Right renal pelvis (tissue), 4 donors: ENCODE measurements around the gene KCNJ6. TPM values are rescaled to one million over a fixed set of nuclear protein-coding genes. Genes with fewer than 3 reads are reported as not detected.
A peak's percentile ranks its signal among the peaks of the same experiment; 100 is the strongest.
"Not testable (repeated sequence)": the region's sequence is repeated elsewhere in the genome, so short reads cannot be mapped to it uniquely, and the experiment has no call there.

Experiments
- DNase-seq, 4 donors: peaks; one replicate each; pipeline ENCODE4 v3.0.0-alpha.2; 2013; ENCODE audit warnings: low read depth in 4 of 4, low spot score in 3 of 4, missing footprints in 1 of 4
- polyA plus RNA-seq, 4 donors: library from polyadenylated mRNA; unstranded; fragments of 120-200 nt; gene quantifications; one replicate each; pipeline ENCODE4 v1.2.1, GENCODE V29; 2013; ENCODE audit not compliant: insufficient read length in 4 of 4

The KCNJ6 gene
- polyA plus RNA-seq, 4 donors, result 0.18 to 0.35 (median 0.31) TPM

DNA sequence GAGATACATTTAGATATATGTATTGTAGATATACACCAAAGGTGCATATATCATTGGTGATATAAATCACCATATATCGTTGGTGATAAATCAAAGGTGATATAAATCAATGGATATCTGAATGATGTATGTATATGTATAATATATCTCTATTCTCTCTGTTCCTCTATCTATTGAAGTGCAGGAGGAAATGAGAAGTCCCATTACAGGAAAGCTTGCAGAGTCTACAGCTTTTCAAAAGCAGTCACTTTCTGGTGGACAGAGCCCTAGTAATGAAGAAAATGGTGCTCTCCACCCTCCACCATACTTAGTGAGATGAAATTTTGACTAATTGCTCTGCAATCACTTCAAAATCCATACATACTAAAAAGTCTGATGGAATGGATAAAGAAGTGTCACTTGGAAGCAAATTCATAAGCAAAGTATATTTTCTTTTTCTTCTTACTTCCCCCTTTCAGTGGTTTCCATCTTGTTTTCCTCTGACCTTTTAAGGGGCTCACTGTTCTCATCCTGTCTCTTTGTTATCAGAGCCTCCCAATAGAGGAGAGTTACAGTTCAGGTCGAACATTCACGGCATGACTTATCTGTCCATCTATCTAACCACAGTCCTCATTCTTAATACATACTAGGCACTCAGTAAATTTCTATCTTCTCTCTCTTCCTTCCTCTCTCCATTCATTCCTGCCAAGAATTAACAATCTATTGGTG lies 227.2 kb downstream of the KCNJ6 start:
- DNase-seq, result no peak

DNA sequence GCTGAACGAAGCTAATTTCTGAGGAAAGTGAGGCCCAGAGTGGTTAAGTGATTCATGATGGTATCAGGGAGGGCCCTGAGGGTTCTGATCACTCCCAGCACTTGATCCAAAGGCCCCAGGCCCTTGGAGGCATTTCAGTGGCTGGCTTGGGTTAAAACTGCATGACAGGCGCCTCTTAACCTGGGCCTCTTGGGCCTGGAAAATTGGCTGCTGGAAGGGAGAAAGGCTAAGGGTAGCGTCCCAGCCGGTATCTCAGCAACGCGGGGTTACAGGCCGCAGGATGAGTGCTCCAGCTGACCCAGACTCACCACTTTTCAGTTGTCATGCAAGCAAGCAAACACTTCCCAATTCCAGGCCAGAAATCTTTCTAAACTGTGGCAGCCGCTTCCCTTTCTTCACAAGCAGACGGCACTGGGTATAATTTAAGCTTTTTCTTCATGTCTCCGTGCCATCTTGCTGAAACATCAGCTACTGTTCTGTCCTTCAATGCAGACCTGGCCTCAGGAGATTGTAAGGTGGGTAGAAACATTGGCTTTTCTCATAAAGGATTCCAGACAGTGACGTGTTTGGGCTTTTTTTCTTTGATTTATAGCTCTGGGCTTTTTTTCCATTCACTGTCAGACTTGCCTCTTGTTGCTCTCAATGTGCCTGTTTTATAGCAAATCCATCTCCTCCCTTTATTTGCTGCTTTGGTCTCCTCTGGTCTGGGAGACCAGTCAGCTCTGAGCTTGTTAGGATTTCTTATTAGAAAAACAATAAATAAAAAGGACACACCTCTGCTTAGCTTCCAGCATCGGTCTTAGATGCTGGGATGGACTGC lies 229.1 kb downstream of the KCNJ6 start:
- no peak for DNase-seq

DNA sequence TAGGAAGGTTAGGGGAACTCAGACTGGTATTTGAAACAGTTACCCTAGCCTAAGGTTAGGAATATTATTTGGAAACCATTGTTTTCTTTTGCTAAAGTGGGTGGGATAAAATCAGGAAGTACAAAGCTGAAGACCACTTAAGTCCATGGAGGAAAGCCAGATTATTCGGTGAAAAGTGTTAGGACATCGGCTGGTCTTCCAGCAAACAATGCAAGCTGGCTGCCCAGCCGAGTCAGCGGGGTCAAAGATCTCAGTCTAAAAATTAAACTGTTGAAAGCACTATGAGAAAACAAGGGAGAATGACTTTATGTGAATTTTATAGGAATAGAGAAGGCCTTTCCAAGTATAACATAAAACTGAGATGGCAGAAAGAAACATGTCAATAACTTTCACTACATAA lies 231.7 kb downstream of the KCNJ6 start:
- DNase-seq, result no peak

DNA sequence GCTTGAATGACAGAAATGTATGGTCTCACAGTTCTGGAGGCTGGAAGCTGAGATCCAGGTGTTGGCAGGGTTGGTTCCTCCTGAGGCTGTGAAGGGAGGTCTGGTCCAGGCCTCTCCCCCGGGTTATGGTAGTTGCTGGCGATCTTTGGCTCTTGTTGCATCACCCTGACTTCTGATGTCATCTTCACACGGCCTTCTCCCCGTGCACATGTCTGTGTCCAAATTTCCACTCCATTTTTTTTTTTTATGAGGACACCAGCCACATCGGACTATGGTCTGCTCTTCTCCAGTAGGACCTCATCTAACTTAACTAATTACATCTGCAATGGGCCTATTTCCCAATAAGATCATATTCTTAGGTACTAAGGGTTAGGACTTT lies 232.2 kb downstream of the KCNJ6 start:
- no peak for DNase-seq

DNA sequence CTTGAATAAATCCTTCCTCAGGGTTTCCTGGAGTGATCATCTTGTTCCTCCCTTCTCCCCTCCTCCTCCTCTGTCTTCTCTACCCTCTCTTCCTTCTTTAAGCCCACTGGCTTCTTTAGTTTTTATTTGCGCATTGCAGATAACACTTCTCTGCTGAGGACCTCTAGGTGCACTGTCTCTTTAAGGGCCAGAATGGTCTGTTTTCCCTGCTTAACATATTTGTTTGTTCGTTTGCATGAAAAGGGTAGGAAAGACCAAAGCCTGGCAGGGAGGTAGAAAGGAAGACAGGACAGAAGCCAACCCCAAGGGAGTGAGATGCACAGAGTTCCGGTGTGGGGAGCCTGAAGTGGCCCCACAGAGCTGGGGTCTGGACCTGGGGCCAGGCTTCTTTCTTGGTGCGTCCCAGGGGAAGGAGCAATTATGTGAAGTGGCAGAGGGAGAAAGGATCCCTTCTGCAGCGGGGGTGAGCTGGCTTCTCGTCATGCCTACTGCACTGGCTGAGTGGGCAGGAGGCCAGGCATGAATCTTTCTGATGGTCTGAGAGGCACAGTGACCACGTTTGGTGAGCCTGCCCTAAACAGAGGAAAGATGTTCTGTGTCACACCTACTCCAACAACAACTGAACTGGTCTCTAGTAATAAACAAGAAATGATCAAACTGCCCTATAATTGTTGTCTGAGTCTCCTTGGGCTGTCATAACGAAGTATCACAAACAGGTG lies 232.7 kb downstream of the KCNJ6 start:
- DNase-seq, result no peak

DNA sequence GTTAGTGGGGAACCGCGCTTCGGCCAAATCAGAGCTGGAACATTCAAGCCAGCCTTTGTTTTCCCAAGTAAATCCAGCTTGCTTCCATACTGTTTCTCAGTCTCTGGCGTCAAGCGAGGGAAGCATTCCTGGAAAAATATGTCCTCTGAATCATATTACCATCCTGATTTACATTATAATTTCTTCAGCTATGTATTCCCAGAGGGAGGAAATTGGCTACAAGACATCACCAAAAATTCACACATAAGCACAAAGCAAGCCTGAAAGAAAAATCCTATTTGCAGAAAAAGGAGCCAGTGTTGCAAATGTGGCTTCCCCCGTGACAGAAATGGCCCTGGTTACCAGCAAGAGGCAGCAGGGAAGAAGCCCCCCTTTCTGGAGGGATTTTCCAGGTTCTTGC lies 233.3 kb downstream of the KCNJ6 start:
- DNase-seq, result no peak

DNA sequence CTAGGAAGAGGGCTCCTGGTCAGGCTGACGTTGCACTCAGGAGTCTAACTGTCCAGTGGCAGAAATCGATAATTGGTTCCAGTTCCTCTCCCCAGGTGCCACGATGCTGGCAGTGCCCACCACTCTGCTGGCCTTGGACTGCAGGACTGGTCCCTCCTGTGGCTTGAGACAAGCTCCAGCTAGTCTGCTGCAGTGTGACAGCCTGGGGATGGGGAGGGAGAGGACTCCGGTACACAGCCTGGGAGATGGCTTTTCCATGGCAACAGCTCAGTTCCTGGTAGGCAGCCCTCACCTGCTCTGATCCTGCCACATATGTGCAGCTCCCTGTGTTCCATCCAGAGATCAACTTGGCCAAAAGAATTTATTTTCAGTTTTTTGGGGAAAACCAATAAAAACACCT lies 239.3 kb downstream of the KCNJ6 start:
- DNase-seq, result no peak

DNA sequence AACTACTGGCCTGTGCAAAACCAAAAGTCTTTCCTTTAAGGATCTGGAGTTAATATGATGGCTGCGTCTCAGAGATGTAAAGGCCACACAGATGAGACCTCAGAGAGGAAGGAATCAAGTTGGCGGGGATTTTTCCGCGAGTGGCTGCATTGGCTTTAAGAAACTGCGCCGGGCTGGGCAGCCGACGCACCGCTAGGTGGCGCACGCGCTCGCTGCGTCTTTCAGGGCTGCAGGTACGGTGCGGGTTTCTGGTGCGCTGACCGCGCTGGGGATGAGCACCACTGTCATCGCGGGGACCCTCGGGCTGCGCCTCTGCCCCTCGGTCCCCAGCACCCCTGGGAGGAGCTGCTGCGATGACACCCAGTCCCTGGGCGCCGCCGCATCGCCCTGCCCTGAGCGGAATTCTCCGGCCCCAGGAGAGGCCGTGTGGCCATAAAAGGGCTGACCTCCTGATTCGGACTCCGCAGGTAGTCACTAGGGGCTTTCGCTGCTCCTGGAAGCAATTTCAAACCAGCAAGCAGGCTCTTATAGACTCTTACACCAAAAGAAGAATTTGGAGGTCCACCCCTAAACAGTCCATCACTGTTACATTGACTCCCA lies 241.0 kb downstream of the KCNJ6 start:
- DNase-seq, result peak in 3 of 4 donors; percentile 36 to 44 (median 43)

DNA sequence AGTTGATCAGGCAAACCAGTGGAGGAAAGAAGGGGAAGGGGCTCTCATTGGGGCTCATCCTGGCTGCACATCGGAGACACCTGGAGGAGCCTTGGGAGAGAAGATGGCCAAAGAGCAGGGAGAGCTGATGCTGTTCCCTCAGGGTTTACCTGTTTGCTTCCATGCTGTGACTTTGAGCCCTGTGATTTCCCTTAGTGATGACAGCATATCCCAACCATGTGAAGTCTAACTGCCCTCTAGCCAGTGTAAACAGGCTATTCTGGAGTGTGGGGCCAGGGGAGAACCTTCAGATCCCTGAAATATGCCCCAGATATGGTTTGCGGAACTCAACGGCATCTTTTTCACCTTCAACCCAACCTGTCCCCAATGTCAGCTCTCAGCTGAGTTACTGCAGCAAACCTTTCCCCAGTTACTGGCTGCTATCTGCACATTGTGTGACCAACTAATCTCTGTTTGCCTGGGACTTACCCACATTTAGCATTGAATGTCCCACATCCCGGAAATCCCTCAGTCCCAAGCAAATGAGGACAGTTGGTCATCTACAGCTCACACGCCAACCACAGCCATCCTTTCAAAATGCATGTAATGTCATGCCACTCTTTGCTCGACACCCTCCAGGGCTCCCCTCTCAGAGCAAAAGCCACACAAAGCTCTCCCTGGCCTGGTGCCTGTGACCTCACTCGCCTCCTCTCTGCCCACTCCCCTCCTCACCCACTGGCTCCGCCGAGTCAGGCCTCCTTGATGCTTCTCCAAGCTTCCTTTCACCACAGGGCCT lies 242.3 kb downstream of the KCNJ6 start:
- no peak for DNase-seq

DNA sequence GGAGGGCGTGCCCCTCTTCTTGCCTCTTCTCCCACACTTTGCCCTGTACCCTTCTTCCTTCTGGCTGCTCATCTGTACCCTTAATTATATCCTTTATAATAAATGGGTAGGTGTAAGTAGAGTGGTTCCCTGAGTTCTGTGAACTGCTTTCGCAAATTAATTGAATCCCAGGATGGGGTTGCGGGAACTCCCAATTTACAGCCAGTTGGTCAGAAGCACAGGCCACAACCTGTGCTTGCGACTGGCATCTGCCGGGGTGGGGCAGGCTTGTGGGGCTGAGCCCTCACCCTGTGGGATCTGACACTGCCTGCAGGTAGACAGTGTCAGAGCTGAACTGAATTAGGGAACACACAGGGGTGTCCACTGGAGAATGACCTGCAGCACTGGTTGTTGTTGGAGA lies 244.9 kb downstream of the KCNJ6 start:
- no peak for DNase-seq

DNA sequence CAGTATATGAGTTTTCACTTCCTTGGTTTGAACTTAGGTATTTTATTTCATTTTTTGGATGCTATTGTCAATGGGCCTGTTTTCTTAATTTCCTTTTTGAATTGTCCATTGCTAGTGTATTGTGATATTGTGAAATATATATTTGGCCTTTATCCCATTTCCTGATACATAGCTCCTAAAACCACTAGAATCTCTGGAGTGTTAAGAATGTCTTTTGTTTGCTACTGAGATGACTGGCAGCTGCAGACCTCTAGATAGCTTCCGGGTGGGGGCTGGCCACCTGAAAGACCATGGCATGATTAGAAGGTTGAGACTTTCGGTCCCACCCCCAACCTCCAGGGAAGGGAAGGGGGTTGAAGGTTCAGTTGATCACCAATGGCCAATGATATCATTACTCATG lies 245.4 kb downstream of the KCNJ6 start:
- DNase-seq, result no peak

DNA sequence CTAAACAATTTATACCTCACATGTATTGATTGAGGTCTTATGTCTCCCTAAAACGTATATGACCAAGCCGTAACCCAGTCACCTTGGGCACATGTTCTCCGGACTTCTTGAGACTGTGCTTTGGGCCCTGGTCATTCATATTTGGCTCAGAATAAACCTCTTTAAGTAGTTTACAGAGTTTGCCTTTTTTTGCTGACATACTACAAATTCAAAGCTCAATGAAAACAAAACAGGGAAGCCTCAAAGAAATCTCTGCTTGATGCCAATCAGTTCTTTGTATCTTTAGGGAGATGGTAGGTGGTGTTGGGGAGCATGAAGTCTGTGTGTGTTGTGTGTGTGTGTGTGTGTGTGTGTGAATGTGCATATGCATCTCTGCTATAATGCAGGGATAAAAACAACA lies 247.0 kb downstream of the KCNJ6 start:
- DNase-seq, result no peak

DNA sequence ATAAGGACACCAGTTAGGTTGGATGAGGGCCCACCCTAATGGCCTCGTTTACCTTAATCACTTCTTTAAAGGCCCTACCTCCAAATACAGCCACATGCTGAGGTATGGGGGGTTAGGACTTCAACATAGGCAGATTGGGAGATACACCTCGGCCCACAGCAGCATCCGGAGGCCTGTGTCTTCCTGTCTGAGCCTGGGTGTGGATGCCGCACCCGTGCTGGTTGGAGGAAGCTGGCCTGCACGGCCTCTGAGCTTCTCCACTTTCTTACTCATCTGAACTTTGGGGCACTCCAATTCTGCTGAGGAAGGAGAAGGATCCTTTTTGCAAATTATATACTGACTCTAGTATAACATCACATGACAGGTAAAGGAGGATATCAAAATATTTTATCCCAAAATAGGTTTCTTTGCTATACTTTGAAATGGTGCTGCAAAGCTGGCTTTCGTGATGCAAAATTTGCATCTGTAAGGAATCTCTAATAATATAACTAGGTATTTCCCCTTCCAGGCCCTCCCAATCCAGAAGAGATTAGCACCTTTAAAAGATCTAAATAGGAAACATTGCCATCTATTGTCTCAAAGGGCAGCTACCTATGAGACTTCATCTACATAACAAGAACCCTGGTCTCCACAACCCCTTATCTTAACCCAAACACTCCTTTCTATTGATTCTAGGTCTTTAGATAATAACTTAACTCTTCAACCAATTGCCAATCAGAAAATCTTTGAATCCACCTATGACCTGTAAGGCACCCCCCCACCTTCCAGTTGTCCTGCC lies 247.6 kb downstream of the KCNJ6 start:
- DNase-seq, result no peak

DNA sequence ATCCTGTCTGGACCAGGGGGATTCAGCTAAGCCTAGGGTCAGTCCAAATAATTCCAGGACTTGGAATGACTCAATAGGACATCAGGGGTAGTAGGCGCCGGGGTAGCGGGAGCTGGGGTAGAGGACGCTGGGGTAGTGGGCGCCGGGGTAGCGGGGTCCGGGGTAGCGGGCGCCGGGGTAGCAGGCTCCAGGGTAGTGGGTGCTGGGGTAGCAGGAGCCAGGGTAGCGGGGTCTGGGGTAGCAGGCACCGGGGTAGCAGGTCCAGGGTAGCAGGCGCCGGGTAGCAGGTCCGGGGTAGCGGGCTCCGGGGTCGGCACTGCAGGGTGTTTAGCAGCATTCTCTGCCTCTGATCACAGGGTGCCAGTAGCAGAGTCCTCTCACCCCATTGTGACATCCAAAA lies 248.9 kb downstream of the KCNJ6 start:
- no peak for DNase-seq

DNA sequence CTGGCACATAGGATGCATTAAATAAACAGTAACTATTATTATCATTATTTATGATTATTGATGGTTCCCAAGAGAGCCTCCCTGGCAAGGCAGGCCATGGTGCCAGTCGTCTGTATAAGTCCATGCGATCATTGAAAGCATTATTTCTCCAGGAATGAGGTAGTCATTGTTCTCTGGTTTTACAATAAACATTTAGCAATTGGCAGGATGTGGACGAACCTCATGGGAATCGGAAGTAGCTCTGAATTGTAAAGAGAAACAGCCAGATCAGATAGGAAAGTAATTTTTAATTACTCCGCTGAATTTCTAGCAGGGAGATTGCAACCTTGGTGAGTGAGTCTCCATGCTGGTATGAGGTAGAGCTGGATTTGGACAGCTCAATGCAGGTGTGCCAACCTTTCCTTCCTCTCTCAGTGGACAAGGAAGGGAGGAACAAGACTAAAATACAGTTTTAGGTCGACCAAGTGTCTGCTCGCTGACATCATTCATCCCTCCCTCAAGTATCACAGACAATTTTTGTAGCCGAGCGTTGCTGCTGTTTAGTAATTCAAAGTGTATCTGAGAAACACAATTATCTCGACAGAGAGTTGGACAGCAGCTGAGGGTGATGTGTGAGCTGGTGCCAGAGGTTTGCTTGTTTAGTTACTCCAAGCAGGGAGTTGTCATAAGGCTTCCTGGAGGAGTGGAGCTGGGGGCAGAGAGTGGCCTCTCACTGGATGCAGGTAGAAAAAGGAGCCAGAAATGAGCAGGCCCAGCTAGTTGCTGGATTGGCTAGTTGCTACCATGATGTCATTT lies 250.8 kb downstream of the KCNJ6 start:
- DNase-seq, result no peak

DNA sequence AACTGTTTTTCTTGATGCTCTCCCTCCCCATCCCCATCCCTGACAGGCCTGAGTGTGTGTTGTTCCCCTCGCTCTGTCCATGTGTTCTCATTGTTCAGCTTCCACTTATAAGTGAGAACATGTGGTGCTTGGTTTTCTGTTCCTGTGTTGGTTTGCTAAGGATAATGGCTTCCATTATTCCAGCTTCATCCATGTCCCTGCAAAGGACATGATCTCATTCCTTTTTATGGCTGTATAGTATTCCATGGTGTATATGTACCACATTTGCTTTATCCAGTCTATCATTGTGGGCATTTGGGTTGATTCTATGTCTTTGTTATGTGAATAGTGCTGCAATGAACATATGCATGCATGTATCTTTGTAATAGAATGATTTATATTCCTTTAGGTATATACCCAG lies 254.0 kb downstream of the KCNJ6 start:
- not testable (repeated sequence) for DNase-seq

DNA sequence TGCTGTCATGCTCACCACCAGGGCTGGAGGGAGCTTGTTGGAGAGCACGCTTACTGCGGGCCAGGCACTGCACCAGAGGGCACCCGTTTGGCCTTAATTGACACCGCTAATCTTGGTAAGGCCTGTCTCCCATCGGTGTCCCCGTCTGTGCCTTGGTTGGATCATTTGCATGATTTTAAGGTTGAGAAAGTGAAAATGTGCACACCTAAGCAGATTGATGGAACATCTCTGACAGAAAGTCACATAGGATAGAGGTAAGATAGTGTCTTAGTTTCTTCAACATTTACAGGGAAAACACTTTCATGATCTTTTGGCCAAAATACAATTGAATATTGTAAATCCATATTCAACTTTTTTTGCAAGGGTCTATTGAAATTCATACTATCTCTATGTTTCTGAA lies 255.5 kb downstream of the KCNJ6 start:
- no peak for DNase-seq

DNA sequence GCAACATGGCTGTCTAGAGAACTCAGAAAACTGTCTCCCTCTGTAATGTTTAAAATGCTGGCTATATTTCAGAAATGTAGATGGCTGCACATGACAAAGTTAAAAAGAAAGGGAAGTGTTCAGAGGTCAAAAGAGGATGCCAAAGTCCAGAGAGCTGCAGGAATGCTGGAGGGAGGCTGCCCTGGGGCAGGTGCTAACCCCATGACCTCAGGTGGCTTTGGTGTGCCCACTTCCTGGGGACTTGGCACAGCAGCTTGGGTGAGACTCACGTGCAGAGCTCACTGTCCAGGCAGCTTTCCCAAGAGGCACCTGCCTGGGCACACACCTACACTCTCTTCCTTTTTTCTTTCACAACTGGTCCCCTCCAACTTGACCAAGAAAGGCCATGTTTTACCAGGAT lies 256.4 kb downstream of the KCNJ6 start:
- no peak for DNase-seq
